Embryonic facial prominence (tissue), 1 donor: ENCODE results near the gene RPH3AL.

Source experiments
- DNase-seq: peaks from one replicate; pipeline ENCODE4 v3.0.0-alpha.2; 2016; ENCODE audit errors: extremely low spot score

Gene RPH3AL

DNA sequence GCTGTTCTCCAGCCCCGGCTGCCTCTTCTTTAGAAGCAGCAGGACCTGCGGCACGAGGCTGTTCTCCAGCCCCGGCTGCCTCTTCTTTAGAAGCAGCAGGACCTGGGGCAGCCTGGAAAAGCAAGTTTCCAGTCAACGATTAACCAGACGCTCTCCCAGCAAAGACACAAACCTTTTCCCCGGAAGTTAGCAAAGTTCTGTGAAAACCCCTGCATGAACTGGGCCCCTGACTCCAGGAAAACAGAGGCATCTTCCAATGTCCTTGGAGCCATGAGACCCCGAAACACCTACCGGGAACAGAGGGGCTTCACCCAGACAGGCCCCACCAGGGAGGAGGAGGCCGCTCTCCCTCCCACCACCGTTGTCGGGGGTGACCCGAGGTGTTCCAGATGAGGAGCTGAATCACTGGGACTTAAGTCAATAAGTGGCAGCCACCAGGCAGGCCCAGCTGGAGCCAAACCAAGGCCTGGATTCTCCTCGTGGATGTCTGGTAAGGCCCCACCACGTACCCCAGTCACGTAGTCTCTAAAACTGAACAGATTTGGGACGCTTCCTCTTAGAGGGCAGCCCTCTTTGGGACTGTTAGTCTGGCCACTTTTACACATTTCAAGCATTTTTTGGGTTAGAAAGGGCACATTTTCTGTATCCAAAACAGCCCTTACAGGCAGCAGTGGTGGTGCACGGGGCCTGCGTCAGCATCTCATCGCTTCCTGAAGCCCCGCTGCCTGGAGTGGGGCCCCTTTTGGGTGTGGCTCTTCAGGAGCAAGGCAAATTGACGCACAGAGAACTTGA, at the start of gene RPH3AL:
RPH3AL (minus strand) TSS at position 387 of the 792 bp plus-strand sequence. CDS start 25,264 bp downstream, outside the sequence.
- no peak for DNase-seq

- no peak for DNase-seq
These were observed 47.6 kb upstream of the RPH3AL start for GRCh38 chr17:400257-400656.

DNA sequence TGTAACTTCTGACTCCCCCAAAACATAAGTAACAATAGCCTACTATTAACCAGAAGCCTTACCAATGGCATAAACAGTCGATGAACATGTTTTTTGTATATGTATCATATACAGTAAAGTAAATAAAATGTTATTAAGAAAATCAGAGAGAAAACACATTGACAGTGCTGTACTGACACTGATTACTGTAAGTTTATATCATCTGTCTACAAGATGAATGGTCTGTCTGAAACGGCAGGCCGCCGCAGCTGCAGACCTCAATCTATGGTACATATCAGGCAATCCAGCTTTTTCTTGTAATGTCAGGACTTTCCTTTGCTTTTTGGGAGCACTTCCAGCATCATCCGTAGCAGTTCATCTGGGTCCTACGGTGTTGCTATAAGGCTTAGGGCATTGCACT, 44.2 kb upstream of the RPH3AL start:
- DNase-seq, result no peak

- no peak for DNase-seq
These were observed 43.4 kb upstream of the RPH3AL start for GRCh38 chr17:395974-396373.

DNA sequence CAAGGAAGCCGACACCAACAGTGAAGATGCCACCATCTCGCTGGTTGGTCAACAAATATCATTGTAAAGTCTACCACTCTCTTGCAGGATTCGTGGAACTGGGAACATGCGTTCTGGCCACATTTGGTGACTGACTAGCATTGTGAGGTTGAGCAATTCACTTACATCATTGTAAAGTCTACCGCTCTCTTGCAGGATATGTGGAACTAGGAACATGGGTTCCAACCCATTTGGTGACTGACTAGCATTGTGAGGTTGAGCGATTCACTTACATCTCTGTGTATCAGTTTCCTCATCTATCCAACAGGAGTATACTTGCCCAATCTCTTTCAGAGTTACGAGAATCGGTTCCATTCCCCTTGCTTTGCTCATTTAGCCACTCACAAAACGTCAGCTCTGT, 42.6 kb upstream of the RPH3AL start:
- no peak for DNase-seq

DNA sequence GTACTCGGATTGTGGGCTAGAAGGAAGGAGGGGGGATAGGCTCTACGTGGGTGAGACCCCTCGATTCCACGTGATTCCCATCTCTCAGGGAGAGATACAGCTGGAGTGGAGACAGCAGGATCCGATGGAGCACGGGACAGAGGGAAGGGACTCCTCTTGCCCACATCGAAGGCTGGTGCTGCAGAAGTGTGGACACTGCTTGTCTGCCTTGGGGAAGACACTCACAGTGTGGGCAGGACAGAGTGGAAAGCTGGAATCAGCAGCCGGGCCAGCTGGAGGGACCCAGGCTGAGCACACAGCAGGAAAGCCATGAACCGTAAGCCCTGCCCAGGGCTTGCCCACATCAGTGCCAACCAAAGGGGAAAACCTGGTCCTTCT, 42.1 kb upstream of the RPH3AL start:
- no peak for DNase-seq

GRCh38 chr17:393806-394717, 41.5 kb upstream of the RPH3AL start:
- no peak for DNase-seq

GRCh38 chr17:391850-392249, 39.2 kb upstream of the RPH3AL start:
- DNase-seq, result no peak

DNA sequence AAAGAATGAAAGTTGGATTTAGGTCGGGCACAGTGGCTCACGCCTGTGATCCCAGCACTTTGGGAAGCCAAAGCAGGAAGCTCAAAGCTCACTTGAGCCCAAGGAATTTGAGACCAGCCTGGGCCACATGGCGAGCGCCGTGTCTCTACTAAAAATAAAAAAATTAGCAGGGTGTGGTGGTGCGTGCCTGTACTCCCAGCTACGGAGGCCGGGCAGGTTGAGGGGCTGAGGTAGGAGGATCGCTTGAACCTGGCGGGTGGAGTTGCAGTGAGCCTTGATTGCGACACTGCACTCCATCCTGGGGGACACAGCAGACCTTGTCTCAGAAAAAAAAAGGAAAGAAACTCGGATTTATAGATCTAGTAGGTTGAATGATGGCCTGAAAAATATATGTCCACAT, 37.4 kb upstream of the RPH3AL start:
- DNase-seq, result no peak

- DNase-seq, result no peak
These were observed 35.5 kb upstream of the RPH3AL start for GRCh38 chr17:388087-388486.

- DNase-seq, result no peak
These were observed 33.7 kb upstream of the RPH3AL start for GRCh38 chr17:386141-386876.

DNA sequence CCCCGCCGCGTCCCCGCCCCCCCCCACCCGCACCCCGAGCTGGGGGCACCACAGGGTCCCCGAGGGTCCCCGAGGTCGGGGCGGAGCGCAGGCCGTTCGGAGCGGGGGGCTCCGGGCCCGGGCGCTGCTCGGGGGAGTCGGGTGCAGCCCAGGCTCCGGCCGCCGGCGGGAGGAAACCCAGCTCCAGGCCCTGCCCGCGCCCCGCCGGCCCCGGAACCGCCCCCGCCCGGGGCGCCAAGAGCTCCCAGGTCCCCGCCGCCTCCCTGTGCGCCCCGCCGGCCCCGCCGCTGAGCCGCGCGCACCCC, 33.2 kb upstream of the RPH3AL start:
- no peak for DNase-seq

DNA sequence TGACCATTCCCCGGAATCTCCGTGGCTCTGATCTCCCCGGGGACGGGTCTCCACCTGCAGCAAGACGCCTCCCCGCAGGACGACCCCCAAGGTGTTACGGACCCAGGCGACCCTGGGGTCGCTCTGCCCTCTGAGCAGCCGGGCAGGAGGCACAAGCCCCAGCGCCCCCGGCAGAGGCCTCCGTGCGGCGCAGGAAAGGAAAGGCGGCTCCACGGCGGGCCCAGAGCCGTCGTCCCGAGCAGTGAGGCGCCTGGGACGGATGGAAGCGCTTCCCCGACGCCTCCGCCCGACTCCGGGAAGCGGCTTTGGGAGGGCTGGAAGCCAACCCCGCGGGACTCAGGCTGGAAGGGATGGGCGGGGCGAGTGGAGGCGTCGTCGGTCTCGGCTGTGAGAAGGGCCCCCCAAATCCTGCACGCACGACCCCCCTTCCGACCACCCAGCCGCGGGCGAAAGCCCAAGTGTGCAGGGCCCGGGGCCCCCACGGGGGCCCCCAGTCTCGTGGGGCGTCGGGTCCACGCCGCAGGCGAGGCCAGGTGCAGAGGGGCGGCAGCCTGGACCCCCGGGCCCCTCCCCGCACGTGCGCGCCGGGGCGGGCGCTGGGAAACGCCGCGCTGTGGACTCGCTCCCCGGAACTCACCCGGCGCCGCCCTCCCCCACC, 32.7 kb upstream of the RPH3AL start:
- no peak for DNase-seq

- DNase-seq, result no peak
These were observed 32.1 kb upstream of the RPH3AL start for GRCh38 chr17:384622-385177.

DNA sequence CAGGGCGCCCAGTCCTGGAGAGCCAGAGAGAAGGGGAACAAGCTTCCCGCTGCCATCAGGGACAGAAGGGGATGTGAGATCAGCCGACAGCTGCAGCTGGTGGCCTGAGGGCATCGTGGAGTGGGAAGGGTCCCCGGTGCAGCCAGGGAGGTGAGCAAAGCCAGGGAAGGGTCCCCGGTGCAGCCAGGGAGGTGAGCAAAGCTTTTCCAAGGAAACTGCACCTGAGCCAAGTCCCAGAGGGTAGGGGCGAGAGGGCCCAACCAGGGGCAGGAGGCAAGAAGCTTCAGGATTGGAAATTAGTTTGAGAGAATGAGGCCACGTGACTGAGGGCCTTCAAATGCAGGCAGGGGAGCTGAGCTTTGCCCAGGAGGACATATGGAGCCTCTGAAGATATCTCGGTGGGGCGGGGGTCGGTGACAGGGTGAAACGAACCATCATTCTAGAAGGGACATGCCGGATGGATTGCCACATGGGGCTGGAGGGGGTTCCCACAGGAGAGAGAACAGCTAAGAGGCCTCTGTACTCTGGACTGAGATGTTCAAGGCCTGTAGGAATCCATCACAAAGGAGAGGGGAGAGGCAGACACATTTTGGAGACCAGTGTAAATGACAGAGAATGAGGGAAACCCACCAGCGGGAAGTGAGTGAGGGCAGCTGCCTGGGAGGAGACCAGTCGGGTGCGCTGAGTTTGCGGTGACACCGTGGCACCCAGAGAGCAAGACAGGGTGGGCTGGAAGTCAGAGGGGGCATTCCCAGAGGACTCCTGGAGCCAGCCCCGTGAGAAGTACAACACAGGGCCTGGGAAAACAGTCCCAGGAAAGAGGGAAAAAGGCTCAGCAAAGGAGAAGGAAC, 31.4 kb upstream of the RPH3AL start:
- DNase-seq, result no peak

DNA sequence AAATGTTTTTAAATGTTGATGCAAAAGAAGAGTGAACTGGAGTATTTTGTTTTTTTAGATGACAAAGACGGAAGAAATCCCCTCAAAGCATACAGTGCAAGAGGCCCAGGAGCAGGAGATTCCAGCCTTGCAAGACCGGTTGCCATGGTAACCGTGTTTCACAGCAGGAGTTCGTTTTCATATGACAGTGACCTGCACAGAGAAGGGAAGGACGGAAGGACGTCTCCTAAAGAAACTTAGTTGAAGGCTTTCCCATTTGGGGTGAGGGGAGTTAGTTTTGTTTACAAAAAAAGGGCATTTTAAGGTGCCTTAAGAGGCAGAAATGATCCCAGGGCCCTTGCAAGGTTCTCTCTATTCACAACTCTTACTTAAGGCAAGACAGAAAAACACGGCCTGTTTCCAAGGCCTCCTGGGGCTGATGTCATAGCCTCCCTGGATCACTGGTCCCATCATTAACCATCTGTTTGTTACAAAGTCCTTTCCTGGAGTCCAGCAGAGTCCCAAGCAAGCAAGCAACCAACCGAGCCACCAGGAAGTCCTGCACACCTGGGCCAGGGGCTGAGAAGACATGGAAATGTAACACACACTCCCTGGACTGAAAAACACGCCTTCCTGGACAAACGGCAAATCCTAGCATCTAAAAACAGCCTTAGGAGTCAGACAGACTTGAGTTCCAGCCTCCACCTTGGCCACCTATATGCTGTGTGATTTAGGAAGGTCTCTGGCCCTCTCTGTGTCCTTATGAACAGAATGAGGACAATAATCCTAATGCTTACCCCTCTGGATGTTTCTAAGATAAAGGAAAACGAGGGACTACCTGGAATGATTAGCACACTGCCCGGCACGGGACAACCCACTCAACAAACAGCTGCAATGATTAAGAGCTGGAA, 30.3 kb upstream of the RPH3AL start:
- DNase-seq, result peak; percentile 82

GRCh38 chr17:381941-382643, 29.5 kb upstream of the RPH3AL start:
- DNase-seq, result no peak

- DNase-seq, result no peak
These were observed 28.9 kb upstream of the RPH3AL start for GRCh38 chr17:381516-381915.
